ENCODE results near the gene ZBTB4. TPM values are rescaled to one million over a fixed set of nuclear protein-coding genes. Genes with fewer than 3 reads are reported as not detected.
A peak's percentile ranks its signal among the peaks of the same experiment; 100 is the strongest.
"Not testable (repeated sequence)": the region's sequence is repeated elsewhere in the genome, so short reads cannot be mapped to it uniquely, and the experiment has no call there.

Gene ZBTB4
- total RNA-seq, 1 donor from 2014 or later: 62.1 TPM

- no peak for DNase-seq (ENCODE audit: missing footprints)
- no peak for ATAC-seq
- intact Hi-C loops (cut with DNase I): no loop called here
These were observed 17.2 kb upstream of the ZBTB4 start for GRCh38 chr17:7496470-7497183.

GRCh38 chr17:7495906-7496434 lies 16.5 kb upstream of the ZBTB4 start:
- intact Hi-C loops (cut with DNase I): no loop called here
- DNase-seq (ENCODE audit: missing footprints): no peak
- ATAC-seq: no peak

DNA sequence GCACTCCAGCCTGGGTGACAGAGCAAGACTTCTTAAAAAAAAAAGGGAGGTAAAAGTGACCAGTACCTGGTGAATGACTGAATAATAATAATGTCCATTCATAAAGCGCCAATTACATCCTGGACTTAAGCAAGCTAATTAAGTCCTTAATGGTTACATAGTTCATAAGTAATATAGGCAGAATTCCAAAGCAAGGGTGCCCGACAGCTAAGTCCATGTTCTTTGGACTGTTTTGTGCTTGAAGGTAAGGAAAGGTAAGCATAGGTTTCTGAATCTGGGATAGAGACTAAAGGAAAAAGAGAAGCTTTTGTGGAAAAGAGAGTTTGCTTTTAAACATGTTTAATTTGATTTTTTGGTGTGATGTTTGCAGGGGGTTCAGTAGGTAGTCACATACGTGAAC lies 14.5 kb upstream of the ZBTB4 start:
- no peak for DNase-seq (ENCODE audit: missing footprints)
- ATAC-seq: no peak
- intact Hi-C loops (cut with DNase I): no loop called here

- ATAC-seq (no peak), DNase-seq (ENCODE audit: missing footprints) (no peak)
- intact Hi-C loops (cut with DNase I): no loop called here
These were observed 12.2 kb upstream of the ZBTB4 start for GRCh38 chr17:7491583-7491982.

- intact Hi-C loops (cut with DNase I): no loop called here
- no peak for ATAC-seq
- no peak for DNase-seq (ENCODE audit: missing footprints)
These were observed 10.7 kb upstream of the ZBTB4 start for GRCh38 chr17:7490144-7490543.

DNA sequence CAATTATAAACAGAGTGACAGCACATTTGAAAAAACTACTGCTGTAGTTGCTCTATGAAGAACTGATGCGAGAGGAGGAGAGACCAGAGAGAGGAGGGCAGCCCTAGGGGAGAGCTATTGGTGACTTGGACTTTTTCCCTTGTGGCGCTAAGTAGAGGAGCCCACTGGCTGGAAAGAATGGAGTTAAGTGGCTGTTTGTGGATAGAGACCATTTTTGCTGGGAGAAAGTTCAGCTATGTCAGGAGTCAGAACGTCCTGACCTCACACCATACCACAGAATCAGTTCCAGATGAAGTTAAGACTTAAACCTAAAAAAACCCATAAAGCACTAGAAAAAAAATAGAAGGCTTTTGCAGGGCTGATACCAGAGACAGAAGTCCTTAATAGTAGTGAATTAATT lies 6.8 kb upstream of the ZBTB4 start:
- DNase-seq (ENCODE audit: missing footprints): no peak
- no peak for ATAC-seq
- intact Hi-C loops (cut with DNase I): loop anchor here (5.0 to 10.0 kb wide), 2 partner anchors 61 to 359 kb away; partner anchors contain the start of gene TNFSF12

- ATAC-seq (no peak), DNase-seq (ENCODE audit: missing footprints) (no peak)
- intact Hi-C loops (cut with DNase I): loop anchor here (2.0 to 10.0 kb wide), 7 partner anchors 46 to 667 kb away; partner anchors contain the start of genes FGF11, PER1, TMEM256 and TNFSF12
These were observed 5.5 kb upstream of the ZBTB4 start for GRCh38 chr17:7484919-7485377.

DNA sequence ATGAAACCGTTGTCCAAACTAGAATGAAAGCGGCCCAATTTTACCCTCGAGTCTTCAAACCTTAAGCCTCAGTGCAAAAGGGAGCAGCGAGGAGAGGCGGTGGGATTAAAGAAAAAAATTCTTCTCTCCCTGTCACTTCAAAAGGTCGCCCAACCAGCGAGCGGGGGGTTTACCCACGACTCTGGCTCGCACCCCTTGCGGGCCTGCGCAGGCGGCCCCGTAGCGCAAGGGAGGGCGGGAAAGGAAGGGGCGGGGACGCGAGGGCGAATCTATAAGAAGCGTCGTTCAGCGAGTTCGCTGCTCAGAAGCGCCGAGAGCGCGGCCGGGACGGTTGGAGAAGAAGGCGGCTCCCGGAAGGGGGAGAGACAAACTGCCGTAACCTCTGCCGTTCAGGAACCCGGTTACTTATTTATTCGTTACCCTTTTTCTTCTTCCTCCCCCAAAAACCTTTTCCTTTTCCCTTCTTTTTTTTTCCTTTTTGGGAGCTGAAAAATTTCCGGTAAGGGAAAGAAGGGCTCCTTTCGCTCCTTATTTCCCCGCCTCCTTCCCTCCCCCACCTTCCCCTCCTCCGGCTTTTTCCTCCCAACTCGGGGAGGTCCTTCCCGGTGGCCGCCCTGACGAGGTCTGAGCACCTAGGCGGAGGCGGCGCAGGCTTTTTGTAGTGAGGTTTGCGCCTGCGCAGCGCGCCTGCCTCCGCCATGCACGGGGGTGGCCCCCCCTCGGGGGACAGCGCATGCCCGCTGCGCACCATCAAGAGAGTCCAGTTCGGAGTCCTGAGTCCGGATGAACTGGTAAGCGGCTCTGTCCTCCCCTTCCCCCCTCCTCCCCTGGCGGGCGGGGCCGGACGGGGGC lies 4.9 kb upstream of the ZBTB4 start, which contains the start of gene POLR2A:
Gene POLR2A, plus strand, starts transcription at position 300 of the 852 bp plus-strand sequence.
- DNase-seq (ENCODE audit: missing footprints) (peak; percentile 99), ATAC-seq (peak; percentile 87)
- intact Hi-C loops (cut with DNase I): loop anchor here (2.0 to 10.0 kb wide), 6 partner anchors 45 to 668 kb away; partner anchors contain the start of genes FGF11, PER1, TMEM256 and TNFSF13

GRCh38 chr17:7483255-7484066 lies 4.0 kb upstream of the ZBTB4 start:
- peak; percentile 96 for DNase-seq (ENCODE audit: missing footprints)
- ATAC-seq: peak; percentile 70
- intact Hi-C loops (cut with DNase I): loop anchor here (2.0 to 10.0 kb wide), 6 partner anchors 45 to 669 kb away; partner anchors contain the start of genes FGF11, PER1, TMEM256 and TNFSF13

DNA sequence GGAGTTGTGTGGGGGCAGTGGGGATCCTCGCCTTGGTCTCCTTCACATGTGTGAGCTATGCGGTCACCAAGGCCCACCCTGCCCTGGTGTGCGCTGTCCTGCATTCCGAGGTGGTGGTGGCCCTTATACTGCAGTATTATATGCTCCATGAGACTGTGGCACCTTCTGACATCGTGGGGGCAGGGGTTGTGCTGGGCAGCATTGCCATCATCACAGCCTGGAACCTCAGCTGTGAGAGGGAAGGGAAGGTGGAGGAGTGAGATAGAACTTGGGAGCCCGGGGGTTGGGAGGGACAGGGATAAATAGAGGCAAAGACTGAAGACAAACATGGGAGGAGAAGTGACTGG lies 3.3 kb upstream of the ZBTB4 start:
- not testable (repeated sequence) for DNase-seq (ENCODE audit: missing footprints); ATAC-seq
- intact Hi-C loops (cut with DNase I): loop anchor here (5.0 to 10.0 kb wide), 2 partner anchors 362 to 670 kb away; partner anchors contain the start of gene PER1

GRCh38 chr17:7481842-7482741 lies 2.7 kb upstream of the ZBTB4 start:
- intact Hi-C loops (cut with DNase I): loop anchor here (5.0 to 10.0 kb wide), 2 partner anchors 363 to 670 kb away; partner anchors contain the start of gene PER1
- ATAC-seq; DNase-seq (ENCODE audit: missing footprints): not testable (repeated sequence)

GRCh38 chr17:7481275-7481674 lies 1.8 kb upstream of the ZBTB4 start, which contains the start of gene SLC35G6:
TSS of gene SLC35G6 (plus strand) at chr17:7481446. CDS start at chr17:7481517, 71 bp downstream.
- not testable (repeated sequence) for ATAC-seq; DNase-seq (ENCODE audit: missing footprints)
- intact Hi-C loops (cut with DNase I): loop anchor here (5.0 to 10.0 kb wide), 2 partner anchors 364 to 671 kb away; partner anchors contain the start of gene PER1

GRCh38 chr17:7480089-7480384 lies 606 bp upstream of the ZBTB4 start:
- no peak for ATAC-seq
- no peak for DNase-seq (ENCODE audit: missing footprints)
- intact Hi-C loops (cut with DNase I): loop anchor here (5.0 to 10.0 kb wide), 2 partner anchors 365 to 672 kb away; partner anchors contain the start of gene PER1

DNA sequence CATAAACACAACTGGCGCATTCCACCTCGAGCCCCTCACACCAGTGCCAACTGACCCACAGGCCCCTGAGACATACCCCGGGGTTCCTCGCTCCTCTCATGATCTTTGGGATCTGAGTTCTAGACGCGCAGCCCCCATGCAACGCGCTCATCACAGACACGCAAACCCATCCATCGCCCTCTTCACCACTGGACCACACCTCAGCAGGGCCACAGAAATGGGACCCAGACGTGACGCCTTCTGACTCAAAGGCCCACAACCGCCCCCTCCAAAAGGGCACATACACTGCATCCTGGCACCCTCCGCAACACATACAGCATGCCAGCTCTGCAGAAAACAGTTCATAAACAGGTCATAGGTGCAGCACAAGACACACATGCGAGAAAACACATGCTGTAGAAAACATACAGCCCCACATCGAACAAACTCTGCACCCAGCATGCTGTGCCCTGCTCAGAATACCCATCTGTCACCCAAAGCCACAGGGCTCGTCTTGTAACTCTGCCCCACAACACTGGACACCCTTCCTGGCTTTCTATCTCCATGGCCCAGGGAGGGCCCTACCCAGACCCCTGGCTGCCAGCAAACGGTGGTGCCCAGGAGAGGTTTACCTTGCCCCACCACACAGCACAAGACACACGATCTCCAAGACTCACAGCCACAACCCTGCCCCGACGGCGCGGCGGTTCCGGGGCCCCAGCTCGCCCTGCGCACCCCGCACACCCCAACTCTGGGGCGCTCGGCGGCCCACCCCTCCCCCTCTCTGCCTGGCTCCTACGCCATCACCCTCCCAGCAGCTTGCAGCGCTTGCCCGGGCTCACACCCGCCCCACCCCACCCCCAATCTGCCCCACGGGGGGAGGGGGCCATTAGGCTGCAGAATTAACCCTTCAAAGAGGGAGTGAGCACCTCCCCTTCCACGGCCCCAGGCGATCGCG lies 887 bp downstream of the ZBTB4 start:
- ATAC-seq: peak; percentile 18
- intact Hi-C loops (cut with DNase I): loop anchor here (2.0 kb wide), 1 partner anchor 42 kb away; no protein-coding TSS in a partner anchor
- no peak for DNase-seq (ENCODE audit: missing footprints)

GRCh38 chr17:7477392-7478275 lies 1.8 kb downstream of the ZBTB4 start:
- ATAC-seq: peak; percentile 15
- DNase-seq (ENCODE audit: missing footprints): peak; percentile 79
- intact Hi-C loops (cut with DNase I): loop anchor here (2.0 kb wide), 1 partner anchor 41 kb away; no protein-coding TSS in a partner anchor

Measured in Right ventricle myocardium inferior (tissue), 1 donor.